Cardiac muscle cell (in vitro differentiated cells and primary cell): ENCODE results near the gene TMEM132D. TPM values are rescaled to one million over a fixed set of nuclear protein-coding genes. Genes with fewer than 3 reads are reported as not detected.

ENCODE experiments used
- DNase-seq, 2 donors: peaks; one replicate each; pipeline versions ENCODE4 v3.0.0 to v3.0.0-alpha.2; 2010 to 2017; ENCODE audit warnings: low read depth in 1 of 2, low spot score in 1 of 2
- H3K27ac ChIP-seq: fragments of 200-600 bp; sonication (generic); 2 replicates; pipeline ENCODE4 v1.5.1; 2016
- H3K27me3 ChIP-seq: fragments of 200-600 bp; sonication (generic); 2 replicates; pipeline ENCODE4 v1.6.0; 2016; ENCODE audit warnings: control low read depth
- H3K36me3 ChIP-seq: fragments of 200-600 bp; sonication (generic); 2 replicates; pipeline ENCODE4 v1.5.1; 2016; ENCODE audit warnings: control low read depth
- H3K4me1 ChIP-seq: fragments of 200-600 bp; sonication (generic); 2 replicates; pipeline ENCODE4 v1.8.1; 2017; ENCODE audit warnings: low read depth, mild to moderate bottlenecking, mixed run types
- H3K4me3 ChIP-seq: fragments of 200-600 bp; sonication (generic); 2 replicates; pipeline ENCODE4 v1.5.1; 2016; ENCODE audit warnings: mild to moderate bottlenecking
- H3K9me3 ChIP-seq: fragments of 200-600 bp; sonication (generic); 2 replicates; pipeline ENCODE4 v1.5.1; 2017; ENCODE audit warnings: low read depth, mild to moderate bottlenecking, control low read depth
- CTCF ChIP-seq: IDR thresholded peaks from 2 replicates; pipeline ENCODE4 v1.5.1; 2012; ENCODE audit warnings: low read depth, mild to moderate bottlenecking, low read length
- polyA plus RNA-seq: library from polyadenylated mRNA; unstranded; fragments of >200 nt; fragmentation: Nextera tagmentation; extraction: Ambion mirVana; gene quantifications from 2 replicates; pipeline ENCODE4 v1.2.1, GENCODE V29; 2016
- total RNA-seq: library from RNA; depleted of rRNA; stranded (reverse); fragments of >200 nt; gene quantifications from 2 replicates; pipeline ENCODE4 v1.2.3, GENCODE V29; 2016

Gene TMEM132D
- total and polyA plus RNA-seq, 2 experiments from 2014 or later = 0.03 TPM; not detected in 1

GRCh38 chr12:129428240-129428936 is 475.4 kb downstream of the TMEM132D start:
- H3K4me3 ChIP-seq = no peak overlapping the region
- no peaks in the 10 kb centered on the region for H3K36me3 ChIP-seq
- no peaks in the 10 kb centered on the region for H3K4me1 ChIP-seq
- DNase-seq = no peak
- H3K27me3 ChIP-seq = no peaks in the 10 kb centered on the region
- H3K9me3 ChIP-seq = no peaks in the 10 kb centered on the region
- H3K27ac ChIP-seq = no peak overlapping the region
- no peak for TF ChIP-seq CTCF

GRCh38 chr12:129423041-129423580 is 480.7 kb downstream of the TMEM132D start:
- Histone ChIP-seq H3K9me3 (no peaks in the 10 kb centered on the region), H3K4me3 (no peak overlapping the region), H3K36me3 (no peaks in the 10 kb centered on the region), H3K27me3 (no peaks in the 10 kb centered on the region), H3K27ac (no peak overlapping the region), H3K4me1 (no peaks in the 10 kb centered on the region)
- no peak for DNase-seq
- TF ChIP-seq CTCF = no peak

- no peak overlapping the region for H3K27ac ChIP-seq
- no peaks in the 10 kb centered on the region for H3K27me3 ChIP-seq
- no peak overlapping the region for H3K4me3 ChIP-seq
- no peak for TF ChIP-seq CTCF
- no peaks in the 10 kb centered on the region for H3K36me3 ChIP-seq
- no peaks in the 10 kb centered on the region for H3K9me3 ChIP-seq
- H3K4me1 ChIP-seq = no peaks in the 10 kb centered on the region
- DNase-seq = no peak
These were observed 490.5 kb downstream of the TMEM132D start for GRCh38 chr12:129413295-129413694.

- no peaks in the 10 kb centered on the region for H3K9me3 ChIP-seq
- no peak overlapping the region for H3K27ac ChIP-seq
- no peaks in the 10 kb centered on the region for H3K27me3 ChIP-seq
- DNase-seq = no peak
- no peaks in the 10 kb centered on the region for H3K4me1 ChIP-seq
- no peak overlapping the region for H3K4me3 ChIP-seq
- no peaks in the 10 kb centered on the region for H3K36me3 ChIP-seq
- no peak for TF ChIP-seq CTCF
These were observed 494.5 kb downstream of the TMEM132D start for GRCh38 chr12:129409281-129409680.

- no peak for TF ChIP-seq CTCF
- no peak overlapping the region for H3K4me3 ChIP-seq
- no peaks in the 10 kb centered on the region for H3K4me1 ChIP-seq
- H3K9me3 ChIP-seq = no peaks in the 10 kb centered on the region
- H3K36me3 ChIP-seq = no peaks in the 10 kb centered on the region
- DNase-seq = no peak
- H3K27ac ChIP-seq = no peak overlapping the region
- no peaks in the 10 kb centered on the region for H3K27me3 ChIP-seq
These were observed 499.3 kb downstream of the TMEM132D start for GRCh38 chr12:129404556-129404955.
